HCT116 (cell line): Measurements from ENCODE around the gene ASGR2. TPM values are rescaled to one million over a fixed set of nuclear protein-coding genes. Genes with fewer than 3 reads are reported as not detected.

Experiments
- ATAC-seq: fragments of 200-7000 bp; cut with Tn5 transposase; 2 replicates; pipeline ENCODE4 v1.9.1; 2020; ENCODE audit warnings: mild to moderate bottlenecking, moderate library complexity
- BruUV-seq: library from RNA; stranded (reverse); fragments of 400-500 nt; replicated peaks from 2 replicates; lab custom pipeline; 2021; lab: Mats Ljungman, UMichigan
- CTCF ChIA-PET: fragments of 300-600 bp; sonication (Branson Sonifier 250); formaldehyde crosslinking; loops from one replicate; lab custom pipeline; 2021; ENCODE audit warnings: antibody characterized with exemption; lab: Charles Lee
- POLR2A ChIA-PET: fragments of 300-600, 350-600 bp; sonication (Branson Sonifier 250); formaldehyde crosslinking; loops from one replicate; lab custom pipeline; 2021; ENCODE audit warnings: antibody characterized with exemption; lab: Charles Lee
- RAD21 ChIA-PET, 2 experiments: fragments of 300-600 bp; sonication (Branson Sonifier 250); formaldehyde crosslinking; loops; one replicate each; lab custom pipeline; 2023; ENCODE audit warnings: low total read pairs in 2 of 2; ENCODE audit not compliant: uncharacterized antibody in 2 of 2, unreplicated experiment in 2 of 2, low non-redundant PET in 1 of 2; lab: Charles Lee
- DNase-seq: peaks from one replicate; pipeline ENCODE4 v3.0.0-alpha.2; 2010; ENCODE audit warnings: low read depth, low spot score
- H2AFZ ChIP-seq: fragments of 200-600 bp; shearing (Covaris generic), sonication (generic); 2 replicates; pipeline ENCODE4 v1.6.1; 2017; ENCODE audit warnings: low read depth, mixed run types, mixed read lengths, antibody characterized with exemption, low read length; ENCODE audit not compliant: poor library complexity, severe bottlenecking
- H3K27ac ChIP-seq: 2 replicates; pipeline ENCODE4 v1.5.1; 2012; ENCODE audit warnings: low read depth, low read length
- H3K27me3 ChIP-seq: fragments of 200-600 bp; sonication (generic); 2 replicates; pipeline ENCODE4 v1.6.1; 2016; ENCODE audit warnings: mixed run types, low read length, mixed read lengths; ENCODE audit not compliant: insufficient read depth
- H3K36me3 ChIP-seq, 2 experiments: fragments of 200-500 bp in 1 of 2; fragments of 200-600 bp in 1 of 2; sonication (Bioruptor generic) in 1 of 2; sonication (generic) in 1 of 2; 2 replicates each; pipeline versions ENCODE4 v1.5.1 to v1.6.1; 2014 to 2016; ENCODE audit warnings: low read length in 2 of 2, inconsistent platforms in 1 of 2, mixed read lengths in 1 of 2, mixed run types in 1 of 2; ENCODE audit not compliant: insufficient read depth in 2 of 2, control insufficient read depth in 1 of 2
- H3K4me1 ChIP-seq, 2 experiments: fragments of 200-600 bp in 1 of 2; sonication (generic) in 1 of 2; 2 replicates each; pipeline versions ENCODE4 v1.5.1 to v1.6.1; 2012 to 2017; ENCODE audit warnings: low read length in 2 of 2, inconsistent platforms in 1 of 2, mild to moderate bottlenecking in 1 of 2, mixed read lengths in 1 of 2, mixed run types in 1 of 2, moderate library complexity in 1 of 2; ENCODE audit not compliant: insufficient read depth in 2 of 2, control insufficient read depth in 1 of 2
- H3K4me2 ChIP-seq: fragments of 200-600 bp; sonication (generic); 2 replicates; pipeline ENCODE4 v1.6.1; 2017; ENCODE audit warnings: mixed run types, low read length, mixed read lengths
- H3K4me3 ChIP-seq, 2 experiments: fragments of 200-600 bp in 1 of 2; sonication (generic) in 1 of 2; replicated peaks in 1 of 2; 2 replicates each; pipeline ENCODE4 v1.5.1; 2011 to 2016; ENCODE audit warnings: low read length in 2 of 2, control low read depth in 1 of 2, low read depth in 1 of 2, mild to moderate bottlenecking in 1 of 2, mixed read lengths in 1 of 2, mixed run types in 1 of 2
- H3K79me2 ChIP-seq: fragments of 200-600 bp; sonication (generic); 2 replicates; pipeline ENCODE4 v1.6.1; 2017; ENCODE audit warnings: mild to moderate bottlenecking, mixed run types, low read length, moderate library complexity, mixed read lengths; ENCODE audit not compliant: insufficient read depth
- H3K9ac ChIP-seq: fragments of 200-600 bp; sonication (generic); 2 replicates; pipeline ENCODE4 v1.6.1; 2016; ENCODE audit warnings: low read length, mixed read lengths
- H3K9me2 ChIP-seq: fragments of 200-600 bp; sonication (generic), shearing (Covaris generic); 2 replicates; pipeline ENCODE4 v1.6.1; 2017; ENCODE audit warnings: mixed run types, mild to moderate bottlenecking, moderate library complexity; ENCODE audit not compliant: insufficient read depth
- H3K9me3 ChIP-seq, 2 experiments: fragments of 200-500 bp in 1 of 2; fragments of 200-600 bp in 1 of 2; sonication (Bioruptor generic) in 1 of 2; sonication (generic) in 1 of 2; 2 replicates each; pipeline ENCODE4 v1.6.1; 2014 to 2017; ENCODE audit warnings: low read length in 2 of 2, mixed read lengths in 2 of 2, inconsistent platforms in 1 of 2, low read depth in 1 of 2, mild to moderate bottlenecking in 1 of 2, mixed run types in 1 of 2, moderate library complexity in 1 of 2; ENCODE audit not compliant: control insufficient read depth in 1 of 2, insufficient read depth in 1 of 2
- H4K20me1 ChIP-seq: fragments of 200-600 bp; sonication (generic), shearing (Covaris generic); 2 replicates; pipeline ENCODE4 v1.6.1; 2017; ENCODE audit warnings: mixed run types, mild to moderate bottlenecking, moderate library complexity; ENCODE audit not compliant: insufficient read depth
- CBX3 ChIP-seq: IDR thresholded peaks from 2 replicates; pipeline ENCODE4 v1.6.1; 2012; ENCODE audit warnings: low read depth
- CEBPB ChIP-seq: IDR thresholded peaks from 2 replicates; pipeline ENCODE4 v1.6.1; 2012; ENCODE audit warnings: low read depth
- CTCF ChIP-seq, 3 experiments: fragments of 200-600 bp in 1 of 3; sonication (generic) in 1 of 3; IDR thresholded peaks in 2 of 3; conservative IDR thresholded peaks in 1 of 3; 2 replicates each; pipeline ENCODE4 v1.5.1; 2012 to 2017; ENCODE audit warnings: low read depth in 2 of 3, low read length in 2 of 3, antibody characterized with exemption in 1 of 3, borderline replicate concordance in 1 of 3, control low read depth in 1 of 3, mild to moderate bottlenecking in 1 of 3, mixed read lengths in 1 of 3, mixed run types in 1 of 3, moderate library complexity in 1 of 3; ENCODE audit not compliant: insufficient read depth in 1 of 3
- EGR1 ChIP-seq: IDR thresholded peaks from 2 replicates; pipeline ENCODE4 v1.6.1; 2012; ENCODE audit warnings: low read depth
- ELF1 ChIP-seq: IDR thresholded peaks from 2 replicates; pipeline ENCODE4 v1.6.1; 2012; ENCODE audit warnings: low read depth, borderline replicate concordance
- EZH2 ChIP-seq: fragments of 200-600 bp; sonication (generic); IDR thresholded peaks from 2 replicates; pipeline ENCODE4 v1.6.1; 2017; ENCODE audit warnings: antibody characterized with exemption, mixed run types
- FOSL1 ChIP-seq: IDR thresholded peaks from 2 replicates; pipeline ENCODE4 v1.6.1; 2012; ENCODE audit warnings: low read depth
- JUND ChIP-seq: IDR thresholded peaks from 2 replicates; pipeline ENCODE4 v1.6.1; 2012
- POLR2A ChIP-seq: IDR thresholded peaks from 2 replicates; pipeline ENCODE4 v1.7.0; 2011; ENCODE audit warnings: borderline replicate concordance; ENCODE audit not compliant: insufficient read depth, insufficient read length; ENCODE audit errors: extremely low read depth
- POLR2AphosphoS5 ChIP-seq: IDR thresholded peaks from 2 replicates; pipeline ENCODE4 v1.6.1; 2011; ENCODE audit warnings: mild to moderate bottlenecking, low read depth, low read length, moderate library complexity
- RAD21 ChIP-seq: IDR thresholded peaks from 2 replicates; pipeline ENCODE4 v1.6.1; 2012; ENCODE audit warnings: low read depth, mild to moderate bottlenecking
- SIN3A ChIP-seq: IDR thresholded peaks from 2 replicates; pipeline ENCODE4 v1.6.1; 2012; ENCODE audit warnings: low read depth
- SRF ChIP-seq: IDR thresholded peaks from 2 replicates; pipeline ENCODE4 v1.6.1; 2012; ENCODE audit warnings: low read depth
- YY1 ChIP-seq: IDR thresholded peaks from 2 replicates; pipeline ENCODE4 v1.6.1; 2011; ENCODE audit warnings: low read length, low read depth, moderate library complexity, mild to moderate bottlenecking; ENCODE audit not compliant: insufficient replicate concordance; ENCODE audit errors: extremely low read depth
- ZFX ChIP-seq: fragments of 450-650 bp; IDR thresholded peaks from 2 replicates; pipeline ENCODE4 v1.6.1; 2017
- ZNF274 ChIP-seq: fragments of 200-500 bp; sonication (Bioruptor generic); IDR thresholded peaks from 2 replicates; pipeline ENCODE4 v1.6.1; 2014; ENCODE audit warnings: mild to moderate bottlenecking, low read depth, low read length, inconsistent platforms
- intact Hi-C: fragments of 100-400 bp; cut with micrococcal nuclease; formaldehyde crosslinking; loops from 2 replicates; pipeline ENCODE4 v1.10.0; 2022
- total RNA-seq: library from RNA; stranded (reverse); gene quantifications from one replicate; pipeline ENCODE4 v1.2.1, GENCODE V29; 2021; ENCODE audit not compliant: unreplicated experiment

Gene ASGR2
- total RNA-seq, 1 experiment from 2014 or later, result 0.32 TPM

GRCh38 chr17:7072406-7072805 is 42.2 kb downstream of the ASGR2 start:
- TF ChIP-seq ZFX (no peak), EGR1 (no peak), FOSL1 (no peak), POLR2A (no peak), RAD21 (no peak), CEBPB (no peak), EZH2 (no peak), CTCF (IDR thresholded peaks at IDR 0.05 in 2 of 3, conservative IDR thresholded peaks at IDR 0.05 in 1 of 3; ENCODE audit: borderline replicate concordance in 1 of 3, insufficient read depth in 1 of 3, low read depth in 2 of 3, low read length in 2 of 3) (no peak), POLR2AphosphoS5 (no peak), JUND (no peak), SIN3A (no peak), CBX3 (no peak), ZNF274 (no peak), YY1 (no peak), SRF (no peak), ELF1 (no peak)
- Histone ChIP-seq H3K9me3 (no peaks in the 10 kb centered on the region; a peak in 1 of 4 replicates), H3K36me3 (no peaks in the 10 kb centered on the region), H3K9ac (no peak overlapping the region), H4K20me1 (no peaks in the 10 kb centered on the region), H3K4me3 (no peak overlapping the region), H3K4me2 (no peak overlapping the region), H3K27me3 (no peaks in the 10 kb centered on the region), H2AFZ (no peak overlapping the region), H3K9me2 (no peaks in the 10 kb centered on the region), H3K4me1 (no peaks in the 10 kb centered on the region), H3K79me2 (no peaks in the 10 kb centered on the region), H3K27ac (no peak overlapping the region)
- ATAC-seq (no peak), DNase-seq (no peak)
- ChIA-PET RAD21 (no interaction called here), CTCF (no interaction called here), POLR2A (no interaction called here)
- no TSS peak for BruUV-seq
- intact Hi-C loops, result no loop called here
